ENCODE measurements around the gene NCLN.
"Not testable (repeated sequence)": the region's sequence is repeated elsewhere in the genome, so short reads cannot be mapped to it uniquely, and the experiment has no call there.

NCLN gene

DNA sequence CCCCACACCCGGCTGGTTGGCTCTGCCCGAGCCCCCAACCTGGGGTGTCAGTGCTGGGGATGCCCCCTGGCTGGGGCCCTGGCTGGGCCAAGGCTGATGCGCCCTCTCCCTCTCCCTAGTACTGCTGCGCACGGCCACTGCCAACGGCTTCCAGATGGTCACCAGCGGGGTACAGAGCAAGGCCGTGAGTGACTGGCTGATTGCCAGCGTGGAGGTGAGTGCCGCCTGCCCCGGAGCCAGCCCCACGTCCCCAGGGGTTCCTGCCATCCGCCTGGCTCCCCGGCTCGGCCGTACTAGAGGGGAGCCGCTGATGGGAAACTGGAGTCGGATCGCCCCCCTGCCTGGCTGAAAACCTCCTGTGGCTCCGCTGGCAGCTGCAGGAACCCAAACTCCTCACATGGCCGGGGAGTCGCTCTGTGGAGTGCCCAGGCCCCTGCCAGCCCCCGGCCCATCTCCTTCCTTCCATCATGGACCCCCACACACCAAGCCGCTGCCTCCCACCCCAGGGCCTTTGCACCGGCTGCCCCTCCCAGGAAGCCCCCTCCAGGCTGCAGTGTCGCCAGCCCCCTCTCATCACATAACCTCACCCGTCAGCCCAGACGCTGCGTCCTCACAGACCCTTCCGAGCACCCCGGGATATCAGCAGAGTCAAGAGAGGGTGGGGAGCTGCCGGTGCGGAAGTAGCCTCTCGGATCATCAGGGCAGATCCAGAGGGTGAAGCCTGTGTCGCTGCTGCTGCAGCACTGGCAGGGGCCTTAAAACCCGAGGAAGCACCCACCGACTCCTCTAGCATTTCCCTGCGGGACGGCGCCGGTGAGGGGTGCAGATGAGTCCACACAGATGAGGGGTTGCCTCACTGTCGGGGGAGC lies 10.6 kb downstream of the NCLN start:
- no peak for DNase-seq

DNA sequence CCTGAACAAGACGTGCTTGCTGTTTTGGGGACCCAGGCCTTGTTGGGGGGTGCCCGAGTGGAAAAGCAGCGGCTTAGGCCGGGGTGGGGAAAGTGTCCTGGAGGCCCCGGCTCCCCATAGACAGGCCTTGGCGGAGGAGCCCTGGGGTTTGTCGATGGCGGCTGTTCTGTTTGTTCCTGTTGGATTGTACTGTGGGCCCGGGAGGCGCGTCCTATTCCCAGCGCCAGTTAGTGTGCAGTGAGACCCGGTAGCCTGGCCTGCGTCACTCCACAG lies 11.1 kb downstream of the NCLN start:
- no peak for DNase-seq

DNA sequence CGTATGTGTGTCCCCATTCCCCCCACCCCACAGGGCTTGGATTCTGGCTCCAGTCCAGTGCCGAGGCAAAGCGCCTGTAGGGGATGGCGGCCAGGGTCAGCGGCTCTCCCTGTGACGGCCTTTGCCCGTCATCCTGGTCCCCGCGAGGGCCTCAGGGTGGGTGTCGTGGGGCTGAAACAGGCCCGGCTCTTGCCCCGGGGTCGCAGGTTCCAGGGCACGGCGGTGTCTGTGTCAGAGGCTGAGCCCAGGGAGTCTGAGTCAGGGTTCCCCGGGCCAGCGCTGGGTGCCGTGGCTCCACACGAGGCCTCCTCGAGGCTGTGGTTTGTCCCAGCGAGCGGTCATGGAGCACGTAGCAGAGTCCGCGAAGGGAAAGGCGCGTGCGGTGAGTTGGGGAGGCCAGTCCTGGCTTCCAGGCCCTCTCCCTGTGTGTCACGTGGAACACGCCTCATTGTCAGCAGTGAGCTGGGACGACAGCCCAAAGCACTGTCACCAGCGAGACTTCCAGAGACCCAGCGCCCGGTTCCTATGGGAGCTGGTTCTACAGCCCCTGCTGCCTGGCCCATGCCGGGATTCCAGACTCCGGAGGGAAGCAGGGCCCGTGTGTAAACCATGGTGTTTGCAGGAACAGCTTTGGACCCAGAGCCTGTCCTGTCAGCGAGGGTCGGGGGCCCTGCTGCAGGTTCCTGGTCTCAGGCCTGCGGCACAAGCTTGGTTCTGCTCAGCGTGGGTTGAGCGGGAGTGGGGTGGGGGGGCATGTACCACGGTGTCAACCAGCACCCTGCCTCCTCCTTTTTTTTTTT lies 13.4 kb downstream of the NCLN start:
- no peak for DNase-seq

DNA sequence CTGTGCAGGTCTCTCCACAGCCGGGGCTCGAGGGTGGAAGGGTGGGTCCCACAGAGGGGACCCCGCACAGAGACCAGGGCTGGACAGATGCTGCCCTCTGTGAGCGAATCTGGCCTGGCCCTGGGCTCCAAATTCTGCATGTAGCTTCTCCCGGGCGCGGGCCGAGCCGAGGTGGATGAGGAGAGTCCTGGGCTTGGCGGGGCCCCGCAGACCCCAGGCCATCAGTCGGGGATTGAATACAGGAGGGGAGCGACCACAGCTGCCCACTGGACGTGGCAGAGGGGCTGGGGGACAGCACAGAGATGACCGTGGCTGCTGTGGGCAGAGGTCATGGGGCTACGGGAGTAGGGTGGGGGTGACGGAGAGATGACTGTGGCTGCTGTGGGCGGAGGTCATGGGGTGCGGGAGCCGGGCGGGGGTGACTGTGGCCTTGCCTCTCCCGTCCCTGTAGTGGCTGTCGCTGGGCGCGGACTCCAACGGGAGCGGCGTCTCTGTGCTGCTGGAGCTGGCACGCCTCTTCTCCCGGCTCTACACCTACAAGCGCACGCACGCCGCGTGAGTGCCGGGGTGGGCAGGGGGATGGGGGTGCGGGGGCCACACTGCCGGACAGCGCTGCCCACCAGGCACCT lies 15.5 kb downstream of the NCLN start:
- no peak for DNase-seq

DNA sequence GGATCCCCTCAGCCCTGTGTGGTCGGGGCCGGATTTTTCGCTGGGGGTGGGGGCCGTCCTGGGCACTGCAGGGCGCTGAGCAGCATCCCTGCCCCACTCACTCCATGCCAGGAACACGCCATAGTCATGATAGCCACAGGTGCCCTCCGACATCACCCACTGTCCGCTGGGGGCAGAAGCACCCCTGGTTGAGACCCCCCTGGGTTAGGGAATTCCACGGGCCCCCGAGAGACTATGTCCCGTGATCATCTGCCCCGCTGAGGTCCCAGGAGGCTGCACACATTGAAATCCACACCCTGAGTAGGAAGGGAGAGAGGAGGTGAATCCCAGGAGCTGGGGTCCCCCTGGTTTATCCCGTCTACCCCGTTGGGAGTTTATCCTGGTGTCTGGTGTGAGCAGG lies 16.2 kb downstream of the NCLN start:
- DNase-seq, result no peak

DNA sequence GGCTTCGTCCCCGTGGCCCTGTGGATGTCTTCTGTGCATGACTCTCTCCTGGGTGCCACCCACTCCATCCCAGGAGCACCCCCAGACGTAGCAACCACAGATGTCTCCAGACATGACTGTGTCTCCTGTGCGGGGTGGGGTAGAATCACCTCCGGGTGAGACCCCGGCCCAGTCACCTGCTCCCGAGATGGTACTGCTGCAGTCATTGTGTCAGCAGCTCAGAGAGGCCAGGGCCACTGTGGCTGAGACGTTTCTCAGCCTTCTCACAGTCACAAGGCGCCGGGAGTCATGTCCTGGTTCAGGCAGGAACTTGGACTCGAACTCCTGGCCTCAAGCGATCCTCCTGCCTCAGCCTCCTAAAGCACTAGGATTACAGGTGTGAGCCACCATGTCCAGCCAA lies 16.6 kb downstream of the NCLN start:
- no peak for DNase-seq

DNA sequence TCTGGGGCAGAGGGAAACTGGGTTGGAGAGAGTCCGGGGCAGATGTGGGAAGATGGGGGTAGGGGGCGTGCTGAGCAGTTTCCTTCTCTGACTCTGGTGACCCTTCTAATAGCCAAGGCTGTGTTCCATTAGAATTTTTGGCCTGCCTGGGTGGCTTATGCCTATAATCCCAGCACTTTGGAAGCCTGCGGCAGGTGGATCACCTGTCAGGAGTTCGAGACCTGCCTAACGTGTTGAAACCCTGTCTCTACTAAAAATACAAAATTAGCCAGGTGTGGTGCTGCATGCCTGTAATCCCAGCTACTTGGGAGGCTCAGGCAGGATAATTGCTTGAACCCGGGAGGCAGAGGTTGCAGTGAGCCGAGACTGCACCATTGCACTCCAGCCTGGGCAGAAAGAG lies 17.2 kb downstream of the NCLN start:
- DNase-seq, result not testable (repeated sequence)

DNA sequence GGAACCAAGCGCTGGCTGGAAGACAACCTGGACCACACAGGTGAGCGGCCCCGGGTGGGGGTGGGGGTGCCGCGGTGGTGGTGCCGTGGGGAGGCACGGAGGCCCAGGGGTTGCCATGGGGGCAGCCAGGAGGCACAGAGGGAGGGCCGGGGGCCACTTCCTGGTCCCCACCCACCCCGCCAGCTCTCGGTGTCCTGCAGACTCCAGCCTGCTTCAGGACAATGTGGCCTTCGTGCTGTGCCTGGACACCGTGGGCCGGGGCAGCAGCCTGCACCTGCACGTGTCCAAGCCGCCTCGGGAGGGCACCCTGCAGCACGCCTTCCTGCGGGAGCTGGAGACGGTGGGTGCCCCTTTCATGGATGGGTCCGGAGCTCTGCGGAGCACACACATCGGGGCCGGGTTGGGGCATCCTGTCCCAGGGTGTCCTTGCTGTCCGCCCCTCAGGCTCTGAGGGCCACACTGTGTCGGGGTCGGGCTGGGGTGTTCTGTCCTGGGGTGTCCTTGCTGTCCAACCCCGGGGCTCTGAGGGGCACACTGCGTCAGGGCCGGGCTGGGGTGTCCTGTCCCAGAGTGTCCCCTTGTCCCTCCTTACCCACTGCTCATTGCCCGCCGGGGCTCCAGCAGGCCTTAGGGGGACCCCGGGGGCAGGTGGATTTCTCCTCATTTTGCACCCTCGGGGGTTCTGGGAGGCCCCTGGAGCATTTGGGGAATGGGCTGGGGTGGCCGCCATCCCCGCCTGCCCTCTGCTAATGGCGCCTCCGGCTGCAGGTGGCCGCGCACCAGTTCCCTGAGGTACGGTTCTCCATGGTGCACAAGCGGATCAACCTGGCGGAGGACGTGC lies 18.3 kb downstream of the NCLN start:
- DNase-seq, result no peak

DNA sequence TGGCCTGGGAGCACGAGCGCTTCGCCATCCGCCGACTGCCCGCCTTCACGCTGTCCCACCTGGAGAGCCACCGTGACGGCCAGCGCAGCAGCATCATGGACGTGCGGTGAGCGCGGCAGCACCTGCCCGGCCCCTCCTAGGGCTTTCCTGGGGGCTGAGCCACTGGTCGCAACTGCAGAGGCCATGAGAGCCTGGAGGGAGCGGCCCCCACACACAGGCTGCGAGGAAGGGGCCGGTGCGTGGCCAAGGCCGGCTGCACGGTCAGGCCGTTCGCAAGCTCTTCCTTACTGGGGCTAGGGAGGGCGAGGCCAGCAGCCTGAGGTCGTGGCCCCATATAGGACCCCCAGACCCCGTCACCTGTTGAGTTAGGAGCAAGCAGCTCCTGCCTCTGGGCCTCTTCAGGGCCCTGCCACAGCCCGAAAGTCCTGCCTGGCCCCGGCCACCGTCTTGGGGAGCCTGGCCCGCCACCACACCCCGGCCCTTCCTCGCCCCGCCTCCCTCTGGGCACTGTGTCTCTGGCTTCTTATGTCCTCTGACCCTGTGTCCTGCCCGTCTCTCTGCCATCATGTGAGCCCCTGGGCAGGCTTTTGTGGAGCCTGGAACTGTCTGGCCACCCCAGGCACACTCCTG lies 19.0 kb downstream of the NCLN start:
- no peak for DNase-seq

DNA sequence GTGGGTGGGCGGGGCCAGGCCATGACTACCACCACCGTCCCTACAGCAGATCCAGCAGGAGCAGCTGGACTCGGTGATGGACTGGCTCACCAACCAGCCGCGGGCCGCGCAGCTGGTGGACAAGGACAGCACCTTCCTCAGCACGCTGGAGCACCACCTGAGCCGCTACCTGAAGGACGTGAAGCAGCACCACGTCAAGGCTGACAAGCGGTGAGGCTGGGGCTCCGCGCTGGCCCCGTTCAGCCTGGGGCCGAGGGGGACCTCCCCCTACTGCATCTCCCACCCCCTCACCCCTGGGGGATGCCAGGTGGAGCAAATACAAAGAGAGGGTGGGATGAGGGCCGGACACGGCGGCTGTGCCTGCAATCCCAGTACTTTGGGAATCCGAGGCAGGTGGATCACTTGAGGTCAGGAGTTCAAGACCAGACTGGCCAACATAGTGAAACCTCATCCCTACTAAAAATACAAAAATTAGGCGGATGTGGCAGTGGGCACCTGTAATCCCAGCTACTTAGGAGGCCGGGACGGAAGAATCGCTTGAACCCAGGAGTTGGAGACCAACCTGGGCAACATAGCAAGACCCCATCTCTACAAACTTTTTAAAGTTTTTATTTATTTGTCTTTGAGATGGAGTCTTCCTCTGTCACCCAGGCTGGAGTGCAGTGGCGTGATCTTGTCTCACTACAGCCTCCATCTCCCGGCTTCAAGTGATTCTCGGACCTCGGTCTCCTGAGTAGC lies 20.7 kb downstream of the NCLN start:
- DNase-seq, result no peak

DNA sequence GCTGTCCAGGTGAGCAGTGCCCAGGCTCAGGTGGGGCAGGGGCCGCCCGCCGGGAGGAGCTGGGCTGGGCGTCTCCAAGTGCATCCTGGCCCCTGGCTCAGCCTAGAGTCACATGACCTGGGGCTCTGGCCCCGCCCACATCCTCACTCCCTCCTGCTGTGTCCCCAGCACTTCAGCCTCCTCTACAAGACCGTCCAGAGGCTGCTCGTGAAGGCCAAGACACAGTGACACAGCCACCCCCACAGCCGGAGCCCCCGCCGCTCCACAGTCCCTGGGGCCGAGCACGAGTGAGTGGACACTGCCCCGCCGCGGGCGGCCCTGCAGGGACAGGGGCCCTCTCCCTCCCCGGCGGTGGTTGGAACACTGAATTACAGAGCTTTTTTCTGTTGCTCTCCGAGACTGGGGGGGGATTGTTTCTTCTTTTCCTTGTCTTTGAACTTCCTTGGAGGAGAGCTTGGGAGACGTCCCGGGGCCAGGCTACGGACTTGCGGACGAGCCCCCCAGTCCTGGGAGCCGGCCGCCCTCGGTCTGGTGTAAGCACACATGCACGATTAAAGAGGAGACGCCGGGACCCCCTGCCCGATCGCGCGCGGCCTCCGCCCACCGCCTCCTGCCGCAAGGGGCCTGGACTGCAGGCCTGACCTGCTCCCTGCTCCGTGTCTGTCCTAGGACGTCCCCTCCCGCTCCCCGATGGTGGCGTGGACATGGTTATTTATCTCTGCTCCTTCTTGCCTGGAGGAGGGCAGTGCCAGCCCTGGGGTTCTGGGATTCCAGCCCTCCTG lies 21.9 kb downstream of the NCLN start:
- DNase-seq, result no peak

DNA sequence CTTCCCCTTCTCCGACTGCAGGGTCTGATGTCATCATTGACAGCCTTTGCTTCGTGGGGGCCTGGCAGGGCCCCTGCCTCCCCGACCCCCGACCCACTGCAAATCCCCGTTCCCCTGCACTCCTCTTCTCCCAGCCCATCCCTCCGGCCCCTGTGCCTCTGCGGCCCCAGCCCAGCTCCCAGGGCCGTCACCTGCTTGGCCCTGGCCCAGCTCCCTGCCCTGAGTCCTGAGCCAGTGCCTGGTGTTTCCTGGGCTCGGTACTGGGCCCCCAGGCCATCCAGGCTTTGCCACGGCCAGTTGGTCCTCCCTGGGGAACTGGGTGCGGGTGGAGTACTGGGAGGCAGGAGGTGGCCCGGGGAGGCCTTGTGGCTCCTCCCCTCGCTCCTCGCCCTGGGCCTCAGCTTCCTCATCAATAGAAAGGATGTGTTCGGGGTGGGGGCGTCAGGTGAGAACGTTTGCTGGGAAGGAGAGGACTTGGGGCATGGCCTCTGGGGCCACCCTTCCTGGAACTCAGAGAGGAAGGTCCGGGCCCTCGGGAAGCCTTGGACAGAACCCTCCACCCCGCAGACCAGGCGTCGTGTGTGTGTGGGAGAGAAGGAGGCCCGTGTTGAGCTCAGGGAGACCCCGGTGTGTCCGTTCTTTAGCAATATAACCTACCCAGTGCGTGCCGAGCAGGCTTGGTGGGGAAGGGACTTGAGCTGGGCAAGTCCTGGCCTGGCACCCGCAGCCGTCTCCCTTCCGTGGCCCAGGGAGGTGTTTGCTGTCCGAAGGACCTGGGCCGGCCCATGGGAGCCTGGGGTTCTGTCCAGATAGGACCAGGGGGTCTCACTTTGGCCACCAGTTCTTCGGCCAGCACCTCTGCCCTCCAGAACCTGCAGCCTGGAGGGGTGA lies 22.8 kb downstream of the NCLN start:
- no peak for DNase-seq

DNA sequence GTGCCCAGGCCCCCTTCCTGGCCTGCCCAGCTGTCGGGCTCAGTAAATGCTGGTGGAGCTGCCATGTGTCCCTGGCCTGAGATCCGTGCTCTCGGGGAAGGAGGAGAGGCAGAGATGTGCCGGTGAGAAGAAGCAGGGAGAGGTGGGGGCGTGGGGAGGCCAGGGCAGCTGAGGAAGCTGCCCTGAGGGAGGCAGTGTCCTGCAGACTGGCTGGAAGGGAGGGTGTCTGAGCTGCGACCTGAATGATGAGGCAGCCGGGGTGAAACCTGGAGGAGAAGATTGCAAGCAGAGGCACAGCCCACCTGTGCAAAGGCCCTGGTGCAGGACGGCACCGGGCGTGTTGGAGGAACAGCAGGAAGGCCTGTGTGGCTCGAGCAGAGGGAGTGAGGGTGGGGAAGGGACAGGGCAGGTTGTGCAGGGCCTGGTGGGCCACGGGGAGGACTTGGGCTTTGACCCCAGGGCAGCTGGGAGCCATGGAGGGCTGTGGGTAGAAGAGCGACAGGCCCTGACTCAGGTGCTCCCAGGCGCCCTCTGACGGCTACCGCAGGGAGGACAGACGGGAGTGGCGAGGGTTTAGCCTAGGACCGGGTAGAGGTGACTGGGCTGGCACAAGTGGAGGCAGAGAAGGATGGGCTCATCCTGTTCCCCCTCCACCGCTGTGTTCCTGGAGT lies 24.8 kb downstream of the NCLN start:
- DNase-seq, result peak in 3 of 56 donors; percentile 4 to 23 (median 14)

DNA sequence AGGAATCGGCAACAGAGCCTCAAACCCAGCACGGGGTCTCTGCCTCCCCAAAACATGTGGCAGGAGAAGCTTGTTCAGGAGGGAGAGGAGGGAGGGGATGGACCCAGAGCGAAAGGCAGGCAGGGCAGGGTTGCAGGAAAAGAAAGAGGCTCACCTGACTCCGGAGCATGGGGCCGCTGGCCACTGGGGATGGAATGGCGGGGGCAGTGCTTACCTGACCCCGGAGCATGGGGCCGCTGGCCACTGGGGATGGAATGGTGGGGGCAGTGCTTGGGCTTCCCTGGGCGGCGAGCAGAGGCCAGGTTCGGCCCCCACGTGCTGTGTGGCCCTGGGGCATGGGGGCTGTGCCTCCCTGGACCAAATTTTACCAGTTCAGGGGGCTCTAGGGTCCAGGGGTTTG lies 25.5 kb downstream of the NCLN start:
- DNase-seq, result no peak

DNA sequence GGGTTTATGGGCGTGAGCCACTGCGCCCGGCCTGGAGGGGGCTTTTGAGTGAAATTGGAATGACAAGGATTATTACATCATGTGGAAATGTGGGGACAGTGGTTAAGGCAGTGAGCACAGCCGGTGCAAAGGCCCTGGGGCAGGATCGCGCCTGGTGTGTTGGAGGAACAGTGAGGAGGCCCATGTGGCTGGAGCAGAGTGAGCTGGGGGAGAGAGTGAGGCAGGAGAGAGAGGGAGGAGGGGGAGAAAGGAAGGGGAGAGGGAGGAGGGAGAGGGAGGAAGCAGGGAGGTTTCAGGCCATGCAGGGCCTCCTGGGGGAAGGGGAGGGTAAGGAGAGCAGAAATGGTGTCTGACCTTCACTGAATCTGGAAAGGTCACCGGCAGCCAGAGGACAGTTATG lies 27.4 kb downstream of the NCLN start:
- DNase-seq, result no peak

DNA sequence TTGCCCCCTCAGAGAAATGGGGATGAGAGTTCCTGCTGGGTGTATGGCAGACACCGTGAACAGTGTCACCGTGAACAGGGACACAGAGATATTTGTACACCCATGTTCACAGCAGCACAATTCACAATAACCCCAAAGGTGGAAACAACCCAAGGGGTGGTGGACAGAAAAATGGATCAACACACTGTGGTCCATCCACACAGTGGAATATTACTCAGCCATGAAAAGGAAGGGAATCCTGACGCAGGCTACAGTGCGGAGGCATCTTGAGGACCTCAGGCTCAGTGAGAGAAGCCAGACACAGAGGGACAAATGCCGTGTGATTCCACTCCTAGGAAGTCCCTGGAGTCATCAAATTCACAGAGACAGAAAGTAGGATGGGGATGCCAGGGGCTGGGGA lies 31.1 kb downstream of the NCLN start:
- DNase-seq, result no peak

DNA sequence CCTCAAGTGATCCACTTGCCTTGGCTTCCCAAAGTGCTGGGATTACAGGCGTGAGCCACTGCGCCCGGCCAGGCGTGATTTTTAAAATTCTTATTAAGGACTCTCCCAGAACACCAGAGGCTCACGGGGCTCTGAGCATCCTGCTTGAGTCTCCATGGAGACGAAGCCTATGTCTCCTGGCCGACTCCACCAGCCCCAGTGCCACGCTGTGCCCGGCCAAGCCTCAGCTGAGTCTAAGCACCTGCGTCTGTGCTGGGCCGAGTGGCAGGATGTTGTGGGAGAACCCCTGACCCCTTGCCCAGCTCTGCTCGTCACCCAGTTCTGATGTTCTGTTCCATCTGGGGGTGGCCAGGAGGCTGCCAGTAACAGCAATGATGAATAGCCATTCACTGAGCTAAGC lies 34.8 kb downstream of the NCLN start:
- DNase-seq, result no peak

DNA sequence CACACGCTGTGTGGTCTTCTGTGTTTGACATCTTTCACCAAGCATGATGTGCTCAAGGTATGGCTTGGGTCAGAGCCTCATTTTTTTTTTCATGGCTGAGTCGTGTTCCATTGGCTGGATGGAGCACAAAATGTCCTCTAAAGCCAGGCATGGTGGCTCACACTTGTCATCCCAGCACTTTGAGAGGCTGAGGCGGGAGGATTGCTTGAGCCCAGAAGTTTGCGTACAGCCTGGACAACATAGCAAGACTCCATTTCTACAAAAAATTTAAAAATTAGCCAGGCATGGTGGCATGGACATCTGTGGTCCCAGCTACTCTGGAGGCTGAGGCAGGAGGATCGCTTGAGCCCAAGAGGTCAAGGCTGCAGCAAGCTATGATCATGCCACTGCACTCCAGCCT lies 35.8 kb downstream of the NCLN start:
- not testable (repeated sequence) for DNase-seq
